ENCODE data around the gene STK25. TPM values are rescaled to one million over a fixed set of nuclear protein-coding genes. Genes with fewer than 3 reads are reported as not detected.

The STK25 gene
- total and polyA plus RNA-seq, 2 of the 8 experiments (the other 6 are each of a cell fraction or from before 2014, with no cell fraction given) = 159 to 546 TPM

- TF ChIP-seq RXRA (IDR thresholded peaks at IDR 0.05; ENCODE audit: insufficient read depth, low read depth, low read length) = no peak
Observed at GRCh38 chr2:241475267-241475666, 33.1 kb downstream of the STK25 start (continued).
